Caco-2 (cell line): ENCODE data around the gene TNRC6B. TPM values are rescaled to one million over a fixed set of nuclear protein-coding genes. Genes with fewer than 3 reads are reported as not detected.

ENCODE experiments used
- BruUV-seq: library from RNA; stranded (reverse); fragments of 400-500 nt; replicated peaks from 2 replicates; lab custom pipeline; 2021; lab: Mats Ljungman, UMichigan
- CTCF ChIA-PET: fragments of 300-600 bp; sonication (Branson Sonifier 250); formaldehyde crosslinking; loops from one replicate; lab custom pipeline; 2022; ENCODE audit warnings: antibody characterized with exemption; lab: Charles Lee
- POLR2A ChIA-PET: fragments of 300-600 bp; sonication (Branson Sonifier 250); formaldehyde crosslinking; loops from one replicate; lab custom pipeline; 2022; ENCODE audit warnings: antibody characterized with exemption; lab: Charles Lee
- DNase-seq, 2 experiments: peaks; one replicate each; pipeline versions ENCODE4 v3.0.0 to v3.0.0-alpha.2; 2020 to 2022
- H3K27me3 ChIP-seq: replicated peaks from 2 replicates; pipeline ENCODE4 v1.6.0; 2011; ENCODE audit warnings: low read length; ENCODE audit not compliant: control insufficient read depth, insufficient read depth
- H3K36me3 ChIP-seq: 2 replicates; pipeline ENCODE4 v1.5.1; 2011; ENCODE audit warnings: low read length; ENCODE audit not compliant: control insufficient read depth, insufficient read depth
- H3K4me1 ChIP-seq: fragments of 250-450 bp; sonication (Bioruptor Pico); 2 replicates; pipeline ENCODE4 v1.5.1; 2020; ENCODE audit warnings: mild to moderate bottlenecking
- H3K4me3 ChIP-seq: 2 replicates; pipeline ENCODE4 v1.5.1; 2011; ENCODE audit warnings: low read depth, mild to moderate bottlenecking, control low read depth, low read length
- H3K9me3 ChIP-seq: fragments of 250-450 bp; sonication (Bioruptor Pico); 2 replicates; pipeline ENCODE4 v1.5.1; 2020; ENCODE audit warnings: mild to moderate bottlenecking, moderate library complexity
- H3K27ac Mint-ChIP-seq: one replicate; pipeline ENCODE4 v1.8.0; 2022; ENCODE audit warnings: mixed read lengths; ENCODE audit not compliant: unreplicated experiment
- H3K27me3 Mint-ChIP-seq: one replicate; pipeline ENCODE4 v1.8.0; 2022; ENCODE audit warnings: mixed read lengths; ENCODE audit not compliant: insufficient read depth, unreplicated experiment
- H3K36me3 Mint-ChIP-seq: one replicate; pipeline ENCODE4 v1.8.0; 2022; ENCODE audit warnings: mild to moderate bottlenecking, mixed read lengths; ENCODE audit not compliant: insufficient read depth, unreplicated experiment
- H3K4me1 Mint-ChIP-seq: one replicate; pipeline ENCODE4 v1.8.0; 2022; ENCODE audit warnings: low read depth, mixed read lengths; ENCODE audit not compliant: unreplicated experiment
- H3K4me3 Mint-ChIP-seq: one replicate; pipeline ENCODE4 v1.8.0; 2022; ENCODE audit warnings: mild to moderate bottlenecking, moderate library complexity, mixed read lengths; ENCODE audit not compliant: unreplicated experiment
- H3K9me3 Mint-ChIP-seq: one replicate; pipeline ENCODE4 v1.8.0; 2022; ENCODE audit warnings: mixed read lengths; ENCODE audit not compliant: unreplicated experiment
- CTCF ChIP-seq, 2 experiments: fragments of 200-600 bp in 1 of 2; IDR thresholded peaks; 1 replicate in 1 of 2; 2 replicates in 1 of 2; pipeline versions ENCODE4 v1.5.1 to v1.8.0; 2011 to 2022; ENCODE audit warnings: antibody characterized with exemption in 1 of 2, control low read depth in 1 of 2, inconsistent platforms in 1 of 2, low read depth in 1 of 2, low read length in 1 of 2, mild to moderate bottlenecking in 1 of 2, moderate library complexity in 1 of 2; ENCODE audit not compliant: insufficient read depth in 1 of 2, severe bottlenecking in 1 of 2, unreplicated experiment in 1 of 2
- intact Hi-C: fragments of 100-400 bp; cut with micrococcal nuclease; formaldehyde crosslinking; loops from one replicate; pipeline ENCODE4 v1.10.0; 2022; ENCODE audit not compliant: unreplicated experiment
- total RNA-seq: library from RNA; stranded (reverse); gene quantifications from 2 replicates; pipeline ENCODE4 v1.2.3, GENCODE V29; 2022

The TNRC6B gene
- total RNA-seq, 1 experiment from 2014 or later, result 23.5 TPM

- no peak for TF ChIP-seq CTCF (IDR thresholded peaks at IDR 0.05; ENCODE audit: insufficient read depth in 1 of 2, low read depth in 1 of 2, low read length in 1 of 2, severe bottlenecking in 1 of 2, unreplicated experiment in 1 of 2)
- Mint-ChIP-seq H3K4me3 (no peak overlapping the region), H3K36me3 (peaks cover 6% of the 10 kb centered on the region), H3K9me3 (no peaks in the 10 kb centered on the region), H3K27me3 (peaks cover 2% of the 10 kb centered on the region), H3K27ac (no peak overlapping the region), H3K4me1 (peaks cover 25% of the 10 kb centered on the region)
- no peaks in the 10 kb centered on the region for H3K36me3 ChIP-seq
- no TSS peak for BruUV-seq
- no peaks in the 10 kb centered on the region for H3K9me3 ChIP-seq
- no peaks in the 10 kb centered on the region for H3K27me3 ChIP-seq
- peaks cover 25% of the 10 kb centered on the region for H3K4me1 ChIP-seq
- ChIA-PET POLR2A (interaction anchor here (0.6 kb wide), 1 partner anchor 628 kb away, joined by 3 read pairs; no protein-coding TSS in a partner anchor), CTCF (interaction anchor here (0.7 kb wide), 1 partner anchor 173 kb away, joined by 3 read pairs; no protein-coding TSS in a partner anchor)
- no peak for DNase-seq
- intact Hi-C loops, result no loop called here
- H3K4me3 ChIP-seq, result no peak overlapping the region
These were observed 2.0 kb upstream of the TNRC6B start for GRCh38 chr22:40175611-40176244.

GRCh38 chr22:40176921-40177737 lies 596 bp upstream of the TNRC6B start:
- H3K36me3 ChIP-seq, result no peaks in the 10 kb centered on the region
- ChIA-PET POLR2A (interaction anchor here (0.5 to 1.3 kb wide), 9 partner anchors 8 to 1412 kb away, joined by 3 to 16 read pairs (median 5); partner anchors contain the start of genes MRTFA and PMM1), CTCF (interaction anchor here (1.4 kb wide), 1 partner anchor 17 kb away, joined by 3 read pairs; no protein-coding TSS in a partner anchor)
- Mint-ChIP-seq H3K27ac (peak overlapping the region; percentile 94), H3K36me3 (peaks cover 6% of the 10 kb centered on the region), H3K27me3 (peaks cover 2% of the 10 kb centered on the region), H3K9me3 (no peaks in the 10 kb centered on the region), H3K4me1 (peaks cover 26% of the 10 kb centered on the region), H3K4me3 (peak overlapping the region; percentile 94)
- DNase-seq, result peak; percentile 49 to 63
- no peaks in the 10 kb centered on the region for H3K27me3 ChIP-seq
- intact Hi-C loops, result loop anchor here (1.0 kb wide), 2 partner anchors 21 to 133 kb away; no protein-coding TSS in a partner anchor
- no TSS peak for BruUV-seq
- peaks cover 34% of the 10 kb centered on the region for H3K4me1 ChIP-seq
- no peaks in the 10 kb centered on the region for H3K9me3 ChIP-seq
- H3K4me3 ChIP-seq, result peak overlapping the region; percentile 35
- TF ChIP-seq CTCF (IDR thresholded peaks at IDR 0.05; ENCODE audit: insufficient read depth in 1 of 2, low read depth in 1 of 2, low read length in 1 of 2, severe bottlenecking in 1 of 2, unreplicated experiment in 1 of 2), result no peak
